ENCODE data around the gene CCDC9B.

Gene CCDC9B

GRCh38 chr15:40340740-40341400, at the start of gene CCDC9B:
TSS of gene CCDC9B (minus strand) at chr15:40340939. CDS start at chr15:40340819, 120 bp downstream.
- no peak within 1 kb of the TSS for H3K4me3 ChIP-seq (ENCODE audit: low read length)
- H3K9me2 ChIP-seq (replicated peaks; ENCODE audit: insufficient read depth, low read length), result no peaks in the 10 kb centered on the region
- H4K20me1 ChIP-seq (ENCODE audit: insufficient read depth, low read length), result no peaks in the 10 kb centered on the region
- H3K4me2 ChIP-seq (ENCODE audit: low read depth, low read length), result no peak within 1 kb of the TSS
- no peaks in the 10 kb centered on the region for H3K9me3 ChIP-seq (replicated peaks; ENCODE audit: insufficient read depth, low read length)
- no peaks in the 10 kb centered on the region for H3K27me3 ChIP-seq (replicated peaks; ENCODE audit: insufficient read depth, low read length)
- peaks cover 5% of the 10 kb centered on the region; the same call in 1 of the 2 replicates for H3K4me1 ChIP-seq (ENCODE audit: low read length)
- TF ChIP-seq EZH2 (optimal IDR thresholded peaks at IDR 0.05; ENCODE audit: low read depth, low read length) (no peak), CTCF (IDR thresholded peaks at IDR 0.05; ENCODE audit: low read length) (no peak), EZH2phosphoT487 (IDR thresholded peaks at IDR 0.05; ENCODE audit: low read length) (no peak)
- H3K9ac ChIP-seq (ENCODE audit: low read length), result no peak within 1 kb of the TSS
- H3K79me2 ChIP-seq (ENCODE audit: low read length), result no peaks in the 10 kb centered on the region
- H2AFZ ChIP-seq (ENCODE audit: low read length), result no peak within 1 kb of the TSS
- no peak for DNase-seq
- H3F3A ChIP-seq (ENCODE audit: insufficient read depth, low read length), result no peaks in the 10 kb centered on the region
- H3K27ac ChIP-seq (ENCODE audit: low read length), result no peak within 1 kb of the TSS
- H3K36me3 ChIP-seq (replicated peaks; ENCODE audit: insufficient read depth, low read length), result no peaks in the 10 kb centered on the region

GRCh38 chr15:40389824-40390595, 49.3 kb upstream of the CCDC9B start:
- Histone ChIP-seq H3K9me2 (replicated peaks; ENCODE audit: insufficient read depth, low read length) (no peaks in the 10 kb centered on the region), H3K4me1 (ENCODE audit: low read length) (no peaks in the 10 kb centered on the region), H3K79me2 (ENCODE audit: low read length) (peaks cover 8% of the 10 kb centered on the region), H3K27me3 (replicated peaks; ENCODE audit: insufficient read depth, low read length) (no peaks in the 10 kb centered on the region), H2AFZ (ENCODE audit: low read length) (no peak overlapping the region), H3K27ac (ENCODE audit: low read length) (no peak overlapping the region), H3K4me2 (ENCODE audit: low read depth, low read length) (no peak overlapping the region), H3F3A (ENCODE audit: insufficient read depth, low read length) (0 out of 2 replicates have a peak, but pooled peaks cover 2% of the 10 kb centered on the region), H3K9ac (ENCODE audit: low read length) (no peak overlapping the region), H3K9me3 (replicated peaks; ENCODE audit: insufficient read depth, low read length) (no peaks in the 10 kb centered on the region), H3K4me3 (ENCODE audit: low read length) (no peak overlapping the region), H3K36me3 (replicated peaks; ENCODE audit: insufficient read depth, low read length) (peaks cover 16% of the 10 kb centered on the region; the same call in 1 of the 2 replicates), H4K20me1 (ENCODE audit: insufficient read depth, low read length) (no peaks in the 10 kb centered on the region)
- no peak for DNase-seq
- no peak for TF ChIP-seq EZH2 (optimal IDR thresholded peaks at IDR 0.05; ENCODE audit: low read depth, low read length)
- no peak for TF ChIP-seq CTCF (IDR thresholded peaks at IDR 0.05; ENCODE audit: low read length)
- TF ChIP-seq EZH2phosphoT487 (IDR thresholded peaks at IDR 0.05; ENCODE audit: low read length), result no peak

- Histone ChIP-seq H3K4me2 (ENCODE audit: low read depth, low read length) (no peak overlapping the region), H3K4me1 (ENCODE audit: low read length) (no peaks in the 10 kb centered on the region), H4K20me1 (ENCODE audit: insufficient read depth, low read length) (no peaks in the 10 kb centered on the region), H3K9ac (ENCODE audit: low read length) (no peak overlapping the region), H3K4me3 (ENCODE audit: low read length) (no peak overlapping the region), H3K27ac (ENCODE audit: low read length) (no peak overlapping the region), H2AFZ (ENCODE audit: low read length) (no peak overlapping the region), H3K79me2 (ENCODE audit: low read length) (peaks cover 16% of the 10 kb centered on the region), H3K9me2 (replicated peaks; ENCODE audit: insufficient read depth, low read length) (no peaks in the 10 kb centered on the region), H3K27me3 (replicated peaks; ENCODE audit: insufficient read depth, low read length) (no peaks in the 10 kb centered on the region), H3K9me3 (replicated peaks; ENCODE audit: insufficient read depth, low read length) (no peaks in the 10 kb centered on the region), H3F3A (ENCODE audit: insufficient read depth, low read length) (0 out of 2 replicates have a peak, but pooled peaks cover 2% of the 10 kb centered on the region), H3K36me3 (replicated peaks; ENCODE audit: insufficient read depth, low read length) (peaks cover 16% of the 10 kb centered on the region; the same call in 1 of the 2 replicates)
- DNase-seq, result no peak
- TF ChIP-seq EZH2 (optimal IDR thresholded peaks at IDR 0.05; ENCODE audit: low read depth, low read length) (no peak), CTCF (IDR thresholded peaks at IDR 0.05; ENCODE audit: low read length) (no peak), EZH2phosphoT487 (IDR thresholded peaks at IDR 0.05; ENCODE audit: low read length) (no peak)
Observed at GRCh38 chr15:40388941-40389823, 48.4 kb upstream of the CCDC9B start.
